Vagina (tissue), 2 donors: ENCODE results near the gene ZNF117. TPM values are rescaled to one million over a fixed set of nuclear protein-coding genes. Genes with fewer than 3 reads are reported as not detected.
A peak's percentile ranks its signal among the peaks of the same experiment; 100 is the strongest.
"Not testable (repeated sequence)": the region's sequence is repeated elsewhere in the genome, so short reads cannot be mapped to it uniquely, and the experiment has no call there.

Experiments
- DNase-seq, 2 donors: peaks; one replicate each; pipeline ENCODE4 v3.0.0-alpha.2; 2017; ENCODE audit errors: extremely low spot score in 2 of 2
- H3K27ac ChIP-seq: fragments of 200-600 bp; sonication (generic); one replicate; pipeline ENCODE4 v1.5.1; 2019
- H3K27me3 ChIP-seq: fragments of 200-600 bp; sonication (generic); one replicate; pipeline ENCODE4 v1.5.1; 2019
- H3K36me3 ChIP-seq, 2 donors: fragments of 200-600 bp; sonication (generic); one replicate each; pipeline ENCODE4 v1.5.1; 2017 to 2019
- H3K4me1 ChIP-seq: fragments of 200-600 bp; sonication (generic); one replicate; pipeline ENCODE4 v1.5.1; 2019
- H3K4me3 ChIP-seq, 2 donors: fragments of 200-600 bp; sonication (generic); 1 replicate in 1 of 2; 2 replicates in 1 of 2; pipeline ENCODE4 v1.5.1; 2016 to 2019
- H3K9me3 ChIP-seq: fragments of 200-600 bp; sonication (generic); one replicate; pipeline ENCODE4 v1.5.1; 2019
- CTCF ChIP-seq, 3 experiments: fragments of 450-650 bp in 2 of 3; fragments of 200-600 bp in 1 of 3; sonication (generic) in 1 of 3; IDR thresholded peaks; one replicate each; pipeline ENCODE4 v1.5.1; 2017 to 2019; ENCODE audit warnings: antibody characterized with exemption in 3 of 3, mild to moderate bottlenecking in 2 of 3, moderate library complexity in 2 of 3
- POLR2A ChIP-seq, 2 donors: fragments of 450-650 bp; IDR thresholded peaks; one replicate each; pipeline ENCODE4 v1.6.1; 2017; ENCODE audit warnings: antibody characterized with exemption in 2 of 2, mild to moderate bottlenecking in 2 of 2, moderate library complexity in 2 of 2
- POLR2AphosphoS5 ChIP-seq, 2 donors: sonication (generic); formaldehyde crosslinking; IDR thresholded peaks; one replicate each; pipeline ENCODE4 v1.9.0; 2017; ENCODE audit warnings: antibody characterized with exemption in 2 of 2, mild to moderate bottlenecking in 2 of 2, low read depth in 1 of 2; ENCODE audit not compliant: insufficient read depth in 1 of 2
- intact Hi-C: fragments of 100-400 bp; cut with DNase I; formaldehyde crosslinking; loops from one replicate; pipeline ENCODE4 v1.15.1; 2023
- total RNA-seq: library from RNA; depleted of rRNA; stranded (reverse); fragments of >200 nt; gene quantifications from one replicate; pipeline ENCODE4 v1.2.3, GENCODE V29; 2016

Gene ZNF117
- total RNA-seq: 18.2 TPM

GRCh38 chr7:64990936-64991335, at the start of gene ZNF117:
Gene ZNF117 (minus strand): TSS chr7:64991036.
- Histone ChIP-seq H3K4me1 (no peaks in the 10 kb centered on the region), H3K36me3 (peaks cover 0 to 13% of the 10 kb centered on the region in 2 donors), H3K27me3 (no peaks in the 10 kb centered on the region), H3K9me3 (peaks cover 20% of the 10 kb centered on the region), H3K4me3 (no peak within 1 kb of the TSS), H3K27ac (no peak within 1 kb of the TSS)
- no peak for DNase-seq
- intact Hi-C loops: no loop called here
- TF ChIP-seq POLR2A (IDR thresholded peaks at IDR 0.05): no peak
- TF ChIP-seq POLR2AphosphoS5 (IDR thresholded peaks at IDR 0.05; ENCODE audit: insufficient read depth in 1 of 2, low read depth in 1 of 2): no peak
- no peak for TF ChIP-seq CTCF (IDR thresholded peaks at IDR 0.05)

- intact Hi-C loops, DNase-seq: not testable (repeated sequence)
- peaks cover 17% of the 10 kb centered on the region for H3K4me1 ChIP-seq
These were observed 47.9 kb upstream of the ZNF117 start for GRCh38 chr7:65038767-65039166.

GRCh38 chr7:65037740-65038688, 47.2 kb upstream of the ZNF117 start:
- TF ChIP-seq POLR2A (IDR thresholded peaks at IDR 0.05) (peak in 1 of 2 donors; percentile 38), CTCF (IDR thresholded peaks at IDR 0.05) (no peak), POLR2AphosphoS5 (IDR thresholded peaks at IDR 0.05; ENCODE audit: insufficient read depth in 1 of 2, low read depth in 1 of 2) (peak in 1 of 2 donors; percentile 38)
- Histone ChIP-seq H3K9me3 (no peaks in the 10 kb centered on the region), H3K27me3 (no peaks in the 10 kb centered on the region), H3K36me3 (no peaks in the 10 kb centered on the region), H3K27ac (peak overlapping the region; percentile 77), H3K4me1 (peaks cover 17% of the 10 kb centered on the region), H3K4me3 (peak overlapping the region; percentile 61 to 65)
- DNase-seq: peak; percentile 91 to 97
- intact Hi-C loops: no loop called here

More at GRCh38 chr7:65038767-65039166, 47.9 kb upstream of the ZNF117 start:
- not testable (repeated sequence) for H3K27me3 ChIP-seq, H3K9me3 ChIP-seq, H3K36me3 ChIP-seq
- H3K4me3 ChIP-seq: peak overlapping the region; percentile 61 to 65
- H3K27ac ChIP-seq: peak overlapping the region; percentile 77

GRCh38 chr7:65036526-65036925, 45.7 kb upstream of the ZNF117 start:
- H3K4me3 ChIP-seq, DNase-seq, intact Hi-C loops, H3K9me3 ChIP-seq, H3K27ac ChIP-seq, H3K27me3 ChIP-seq, H3K36me3 ChIP-seq: not testable (repeated sequence)
- peaks cover 17% of the 10 kb centered on the region for H3K4me1 ChIP-seq

GRCh38 chr7:65035469-65035868, 44.6 kb upstream of the ZNF117 start:
- H3K27me3 ChIP-seq, intact Hi-C loops, H3K27ac ChIP-seq, H3K36me3 ChIP-seq, DNase-seq, H3K4me3 ChIP-seq, H3K9me3 ChIP-seq: not testable (repeated sequence)
- peaks cover 16% of the 10 kb centered on the region for H3K4me1 ChIP-seq

GRCh38 chr7:65034120-65034782, 43.4 kb upstream of the ZNF117 start:
- H3K9me3 ChIP-seq, H3K36me3 ChIP-seq, DNase-seq, H3K27ac ChIP-seq, H3K4me3 ChIP-seq, H3K4me1 ChIP-seq, H3K27me3 ChIP-seq, intact Hi-C loops: not testable (repeated sequence)

GRCh38 chr7:65033391-65033790, 42.6 kb upstream of the ZNF117 start:
- H3K36me3 ChIP-seq, H3K4me1 ChIP-seq, DNase-seq, H3K9me3 ChIP-seq, H3K27ac ChIP-seq, H3K27me3 ChIP-seq, intact Hi-C loops, H3K4me3 ChIP-seq: not testable (repeated sequence)

- H3K4me1 ChIP-seq, H3K27ac ChIP-seq, H3K4me3 ChIP-seq, intact Hi-C loops, H3K9me3 ChIP-seq, H3K36me3 ChIP-seq, DNase-seq, H3K27me3 ChIP-seq: not testable (repeated sequence)
These were observed 34.2 kb upstream of the ZNF117 start for GRCh38 chr7:65025023-65025422.

- H3K4me1 ChIP-seq, H3K27me3 ChIP-seq, DNase-seq, H3K4me3 ChIP-seq, H3K27ac ChIP-seq, intact Hi-C loops, H3K36me3 ChIP-seq, H3K9me3 ChIP-seq: not testable (repeated sequence)
These were observed 30.1 kb upstream of the ZNF117 start for GRCh38 chr7:65020978-65021377.

GRCh38 chr7:65009881-65010280, 19.0 kb upstream of the ZNF117 start:
- H3K27ac ChIP-seq, H3K4me3 ChIP-seq, H3K9me3 ChIP-seq, DNase-seq, H3K27me3 ChIP-seq, intact Hi-C loops, H3K36me3 ChIP-seq: not testable (repeated sequence)
- peaks cover 16% of the 10 kb centered on the region for H3K4me1 ChIP-seq

- H3K36me3 ChIP-seq, DNase-seq, H3K4me3 ChIP-seq, H3K27ac ChIP-seq, H3K27me3 ChIP-seq, intact Hi-C loops, H3K9me3 ChIP-seq: not testable (repeated sequence)
- H3K4me1 ChIP-seq: peaks cover 21% of the 10 kb centered on the region
These were observed 18.6 kb upstream of the ZNF117 start for GRCh38 chr7:65009394-65009793.
